SU-DHL-6 (cell line): ENCODE data around the gene C3orf33.

ENCODE experiments used
- H2AFZ ChIP-seq: fragments of 200-600 bp; sonication (generic); 2 replicates; pipeline ENCODE4 v1.6.1; 2014; ENCODE audit warnings: low read depth, mild to moderate bottlenecking, moderate library complexity, mixed read lengths, antibody characterized with exemption, low read length; ENCODE audit not compliant: severe bottlenecking
- H3F3A ChIP-seq: fragments of 200-600 bp; shearing (Covaris generic); 2 replicates; pipeline ENCODE4 v1.6.0; 2016; ENCODE audit warnings: antibody characterized with exemption, mild to moderate bottlenecking; ENCODE audit not compliant: insufficient read depth
- H3K27ac ChIP-seq: fragments of 200-600 bp; sonication (generic); 2 replicates; pipeline ENCODE4 v1.5.1; 2016; ENCODE audit warnings: low read depth, mild to moderate bottlenecking, low read length, moderate library complexity, mixed read lengths
- H3K27me3 ChIP-seq: fragments of 200-600 bp; sonication (generic), shearing (Covaris generic); 2 replicates; pipeline ENCODE4 v1.6.0; 2014; ENCODE audit warnings: mild to moderate bottlenecking, low read length
- H3K36me3 ChIP-seq: fragments of 200-600 bp; sonication (generic); 2 replicates; pipeline ENCODE4 v1.6.1; 2014; ENCODE audit warnings: mild to moderate bottlenecking, low read length, mixed read lengths
- H3K4me2 ChIP-seq: fragments of 300-600, 200-600 bp; shearing (Covaris generic), sonication (generic); 2 replicates; pipeline ENCODE4 v1.6.0; 2014; ENCODE audit warnings: low read length, low read depth, mild to moderate bottlenecking; ENCODE audit not compliant: poor library complexity, severe bottlenecking
- H3K4me3 ChIP-seq: fragments of 200-600 bp; sonication (generic); 2 replicates; pipeline ENCODE4 v1.5.1; 2014; ENCODE audit warnings: antibody characterized with exemption, low read length, mild to moderate bottlenecking, mixed read lengths; ENCODE audit not compliant: insufficient read depth, poor library complexity, severe bottlenecking
- H3K79me2 ChIP-seq: fragments of 200-600 bp; sonication (generic); 2 replicates; pipeline ENCODE4 v1.6.1; 2014; ENCODE audit warnings: mild to moderate bottlenecking, low read length, moderate library complexity; ENCODE audit not compliant: insufficient read depth
- H3K9ac ChIP-seq: fragments of 200-600 bp; sonication (generic); 2 replicates; pipeline ENCODE4 v1.7.0; 2014; ENCODE audit warnings: mild to moderate bottlenecking, low read length
- H3K9me2 ChIP-seq: fragments of 200-600 bp; sonication (generic); replicated peaks from 2 replicates; pipeline ENCODE4 v1.6.1; 2014; ENCODE audit warnings: low read length; ENCODE audit not compliant: insufficient read depth
- H3K9me3 ChIP-seq: fragments of 200-600 bp; sonication (generic); 2 replicates; pipeline ENCODE4 v1.6.1; 2014; ENCODE audit warnings: low read length, mixed read lengths; ENCODE audit not compliant: insufficient read depth
- H4K20me1 ChIP-seq: fragments of 200-600 bp; sonication (generic); 2 replicates; pipeline ENCODE4 v1.6.1; 2014; ENCODE audit warnings: low read depth, mild to moderate bottlenecking, antibody characterized with exemption, low read length, moderate library complexity, mixed read lengths
- CTCF ChIP-seq: fragments of 200-600 bp; sonication (generic); IDR thresholded peaks from one replicate; pipeline ENCODE4 v1.5.1; 2017; ENCODE audit warnings: antibody characterized with exemption, mild to moderate bottlenecking, low read length, moderate library complexity; ENCODE audit not compliant: insufficient read depth, poor library complexity, severe bottlenecking
- EZH2phosphoT487 ChIP-seq: fragments of 200-600 bp; sonication (generic), shearing (Covaris generic); conservative IDR thresholded peaks from 2 replicates; pipeline ENCODE4 v1.6.1; 2018; ENCODE audit warnings: mild to moderate bottlenecking, antibody characterized with exemption, low read length, moderate library complexity, mixed read lengths

Gene C3orf33

GRCh38 chr3:155737844-155738460, 68.1 kb downstream of the C3orf33 start:
- Histone ChIP-seq H3K9me3 (no peaks in the 10 kb centered on the region), H3K9ac (no peak overlapping the region), H3K79me2 (no peaks in the 10 kb centered on the region), H3K27ac (no peak overlapping the region), H3K4me2 (no peak overlapping the region), H3K27me3 (no peaks in the 10 kb centered on the region), H3F3A (no peaks in the 10 kb centered on the region), H3K4me3 (no peak overlapping the region), H3K9me2 (no peaks in the 10 kb centered on the region), H3K36me3 (no peaks in the 10 kb centered on the region), H4K20me1 (no peaks in the 10 kb centered on the region), H2AFZ (no peak overlapping the region)
- TF ChIP-seq EZH2phosphoT487 (no peak), CTCF (no peak)

- no peaks in the 10 kb centered on the region for H3F3A ChIP-seq
- no peaks in the 10 kb centered on the region for H3K36me3 ChIP-seq
- H3K27me3 ChIP-seq: no peaks in the 10 kb centered on the region
- no peaks in the 10 kb centered on the region for H3K79me2 ChIP-seq
- no peaks in the 10 kb centered on the region for H3K9me3 ChIP-seq
- no peak overlapping the region for H3K27ac ChIP-seq
- H2AFZ ChIP-seq: no peak overlapping the region
- no peak for TF ChIP-seq EZH2phosphoT487
- TF ChIP-seq CTCF: no peak
- no peaks in the 10 kb centered on the region for H4K20me1 ChIP-seq
- no peak overlapping the region for H3K4me2 ChIP-seq
- H3K4me3 ChIP-seq: no peak overlapping the region
- H3K9me2 ChIP-seq: no peaks in the 10 kb centered on the region
- no peak overlapping the region for H3K9ac ChIP-seq
Measured at GRCh38 chr3:155736381-155736780, 69.7 kb downstream of the C3orf33 start.

- no peaks in the 10 kb centered on the region for H4K20me1 ChIP-seq
- no peaks in the 10 kb centered on the region for H3K9me2 ChIP-seq
- H3K79me2 ChIP-seq: no peaks in the 10 kb centered on the region
- no peaks in the 10 kb centered on the region for H3K27me3 ChIP-seq
- H2AFZ ChIP-seq: no peak overlapping the region
- H3K9me3 ChIP-seq: no peaks in the 10 kb centered on the region
- H3K27ac ChIP-seq: no peak overlapping the region
- no peak overlapping the region for H3K9ac ChIP-seq
- TF ChIP-seq CTCF (no peak), EZH2phosphoT487 (no peak)
- H3F3A ChIP-seq: no peaks in the 10 kb centered on the region
- H3K4me2 ChIP-seq: no peak overlapping the region
- H3K36me3 ChIP-seq: no peaks in the 10 kb centered on the region
- H3K4me3 ChIP-seq: no peak overlapping the region
Measured at GRCh38 chr3:155730843-155731242, 75.2 kb downstream of the C3orf33 start.
